GM12878 (cell line): ENCODE data around the gene ANO1. TPM values are rescaled to one million over a fixed set of nuclear protein-coding genes. Genes with fewer than 3 reads are reported as not detected.

Experiments used
- ATAC-seq: fragments of 200-7000 bp; cut with Tn5 transposase; 3 replicates; pipeline ENCODE4 v1.9.1; 2020; ENCODE audit warnings: mild to moderate bottlenecking, moderate library complexity
- BruUV-seq: library from RNA; stranded (reverse); fragments of 400-500 nt; replicated peaks from 2 replicates; lab custom pipeline; 2021; lab: Mats Ljungman, UMichigan
- CTCF ChIA-PET: fragments of 300-600 bp; sonication (Branson Sonifier 250); formaldehyde crosslinking; extraction: SDS; loops from one replicate; lab custom pipeline; 2021; ENCODE audit warnings: inconsistent platforms; lab: Yijun Ruan, JAX
- POLR2A ChIA-PET: fragments of 350-600 bp; formaldehyde crosslinking; extraction: SDS; loops from one replicate; lab custom pipeline; 2021; ENCODE audit warnings: inconsistent platforms; lab: Charles Lee
- RAD21 ChIA-PET: fragments of 300-600 bp; sonication (Branson Sonifier 250); formaldehyde crosslinking; loops from one replicate; lab custom pipeline; 2023; ENCODE audit warnings: antibody characterized with exemption; ENCODE audit not compliant: unreplicated experiment; lab: Charles Lee
- SMC1A ChIA-PET: fragments of 300-600 bp; sonication (Branson Sonifier 250); formaldehyde crosslinking; loops from one replicate; lab custom pipeline; 2023; ENCODE audit not compliant: unreplicated experiment, uncharacterized antibody; lab: Charles Lee
- DNase-seq: peaks from one replicate; pipeline ENCODE4 v3.0.0-alpha.2; 2011; ENCODE audit warnings: low read depth, low spot score
- FAIRE-seq: peaks from 3 replicates; lab custom pipeline; 2011; peaks lifted over from hg19 to GRCh38; lab: Jason Lieb, UNC
- H2AFZ ChIP-seq: 2 replicates; pipeline ENCODE4 v1.6.0; 2011; ENCODE audit warnings: low read depth, low read length, control low read depth; ENCODE audit not compliant: control insufficient read depth
- H3K27ac ChIP-seq: 2 replicates; pipeline ENCODE4 v1.5.1; 2011; ENCODE audit warnings: control low read depth; ENCODE audit not compliant: control insufficient read depth, insufficient read depth
- H3K27me3 ChIP-seq, 2 experiments: replicated peaks in 1 of 2; 2 replicates each; pipeline versions ENCODE4 v1.6.0 to v1.6.1; 2011; ENCODE audit warnings: low read length in 1 of 2; ENCODE audit not compliant: control insufficient read depth in 2 of 2, insufficient read depth in 2 of 2
- H3K36me3 ChIP-seq, 2 experiments: 2 replicates each; pipeline ENCODE4 v1.5.1; 2011; ENCODE audit warnings: low read length in 1 of 2; ENCODE audit not compliant: control insufficient read depth in 2 of 2, insufficient read depth in 2 of 2
- H3K4me1 ChIP-seq: 2 replicates; pipeline ENCODE4 v1.6.1; 2011; ENCODE audit warnings: mild to moderate bottlenecking, low read length, moderate library complexity, mixed read lengths; ENCODE audit not compliant: control insufficient read depth, insufficient read depth
- H3K4me2 ChIP-seq: 2 replicates; pipeline ENCODE4 v1.6.0; 2011; ENCODE audit warnings: control low read depth; ENCODE audit not compliant: control insufficient read depth, insufficient read depth
- H3K4me3 ChIP-seq: fragments of 200-600 bp; sonication (generic); 2 replicates; pipeline ENCODE4 v1.5.1; 2016
- H3K79me2 ChIP-seq: 2 replicates; pipeline ENCODE4 v1.6.0; 2011; ENCODE audit warnings: low read length; ENCODE audit not compliant: control insufficient read depth, insufficient read depth
- H3K9ac ChIP-seq: 2 replicates; pipeline ENCODE4 v1.8.0; 2011; ENCODE audit warnings: low read length, control low read depth, mixed read lengths; ENCODE audit not compliant: control insufficient read depth, insufficient read depth
- H3K9me3 ChIP-seq: replicated peaks from 3 replicates; pipeline ENCODE4 v1.5.1; 2011; ENCODE audit warnings: mild to moderate bottlenecking, low read length; ENCODE audit not compliant: control insufficient read depth, insufficient read depth
- H4K20me1 ChIP-seq: 2 replicates; pipeline ENCODE4 v1.6.0; 2011; ENCODE audit not compliant: control insufficient read depth, insufficient read depth
- FOXM1 ChIP-seq: IDR thresholded peaks from 2 replicates; pipeline ENCODE4 v1.6.1; 2012; ENCODE audit warnings: low read depth, mild to moderate bottlenecking, inconsistent platforms, low read length, moderate library complexity
- ZNF217 ChIP-seq: fragments of 450-650 bp; IDR thresholded peaks from 2 replicates; pipeline ENCODE4 v1.6.1; 2017; ENCODE audit warnings: antibody characterized with exemption, mild to moderate bottlenecking
- WGBS: methylation state at CpG from one replicate; pipeline ENCODE4 v1.1.6; 2016; ENCODE audit warnings: low lambda C conversion rate; ENCODE audit not compliant: insufficient replicate concordance, insufficient coverage; ENCODE audit errors: missing lambda C conversion rate; 5-methylcytosine and 5-hydroxymethylcytosine counted together
- in situ Hi-C: fragments of 300-500 bp; cut with MboI; formaldehyde crosslinking; loops from 9 replicates; pipeline ENCODE4 v1.14.3; 2018; ENCODE audit warnings: mixed read lengths
- intact Hi-C: fragments of 100-400 bp; cut with micrococcal nuclease; formaldehyde crosslinking; loops from one replicate; pipeline ENCODE4 v1.14.2; 2022; ENCODE audit not compliant: unreplicated experiment
- polyA plus RNA-seq, 11 experiments: library from polyadenylated mRNA; depleted of rRNA in 4 of 11; unstranded in 6 of 11; stranded (reverse) in 5 of 11; fragments of >200 nt; fragmentation: Nextera tagmentation in 4 of 11; fragmentation: Illumina TruSeq in 1 of 11; extraction: Ambion mirVana in 4 of 11; extraction: Trizol in 1 of 11; gene quantifications; 1 replicate in 1 of 11; 2 replicates in 10 of 11; pipeline versions ENCODE4 v1.2.1 to v1.2.3, GENCODE V29; 2011 to 2016; ENCODE audit warnings: inconsistent platforms in 2 of 11, missing spikeins in 2 of 11, low read depth in 1 of 11
- total RNA-seq, 4 experiments: library from RNA; depleted of rRNA in 3 of 4; stranded (reverse); fragments of >200 nt in 3 of 4; fragmentation: Illumina TruSeq in 1 of 4; extraction: Trizol in 1 of 4; gene quantifications; 2 replicates each; pipeline versions ENCODE4 v1.2.1 to v1.2.3, GENCODE V29; 2013 to 2021

The ANO1 gene
- total and polyA plus RNA-seq, 10 of the 15 experiments (the other 5 are each of a cell fraction or from before 2014, with no cell fraction given) = 0.01 to 0.38 (median 0.06) TPM; not detected in 7

DNA sequence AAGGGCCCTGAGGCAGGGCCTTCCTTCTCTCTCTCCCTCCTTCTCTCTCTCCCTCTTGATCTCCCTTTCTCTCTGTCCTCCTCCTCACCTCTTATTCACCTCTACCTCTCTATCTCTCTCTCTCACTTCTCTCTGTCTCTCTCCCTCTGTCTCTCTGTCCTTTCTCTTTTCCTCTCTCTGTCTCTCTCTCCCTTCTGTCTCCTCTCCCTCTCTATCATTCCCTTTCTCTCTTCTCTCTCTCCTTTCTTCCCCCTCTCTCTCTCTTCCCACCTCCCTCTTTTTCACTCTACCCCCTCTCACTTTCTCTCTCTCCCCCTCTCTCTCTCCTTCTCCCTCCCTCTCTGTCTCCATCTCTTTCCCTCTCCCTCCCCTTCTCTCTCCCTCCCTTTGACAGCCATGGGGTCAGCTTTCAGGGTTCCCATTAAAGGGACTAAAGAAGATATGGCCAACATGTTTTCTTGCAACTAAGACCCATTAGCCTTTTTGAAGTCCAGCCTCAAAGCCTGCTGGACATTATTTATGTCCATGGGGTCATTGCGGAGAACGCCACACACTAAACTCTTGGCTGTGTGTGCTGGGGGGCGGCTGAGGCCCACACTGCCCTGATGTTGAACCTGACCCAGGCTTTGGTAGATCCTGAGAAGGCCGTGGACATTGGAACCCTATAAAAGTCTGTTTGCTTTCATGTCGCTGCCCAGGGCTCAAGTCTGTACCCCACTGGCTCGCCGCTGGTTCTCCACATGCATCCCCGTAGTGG is 15.0 kb downstream of the ANO1 start:
- Histone ChIP-seq H3K27me3 (peaks cover 0 to 3% of the 10 kb centered on the region in 2 experiments; a peak in 2 of 4 replicates), H3K36me3 (no peaks in the 10 kb centered on the region), H3K4me2 (no peak overlapping the region), H3K79me2 (no peaks in the 10 kb centered on the region)
- in situ Hi-C loops = no loop called here
- WGBS = 21% methylated on average over 8 of the region's 8 CpGs
- BruUV-seq = no TSS peak
- SMC1A ChIA-PET = no interaction called here
- TF ChIP-seq ZNF217 = no peak
- TF ChIP-seq, all 136 proteins: peak for 0
- ChIA-PET RAD21 (no interaction called here), CTCF (no interaction called here), POLR2A (no interaction called here)
- Histone ChIP-seq H3K4me3 (no peak overlapping the region), H3K27ac (no peak overlapping the region), H3K9me3 (no peaks in the 10 kb centered on the region), H3K4me1 (no peaks in the 10 kb centered on the region), H4K20me1 (no peaks in the 10 kb centered on the region), H3K9ac (no peak overlapping the region), H2AFZ (no peak overlapping the region)
- no peak for FAIRE-seq
- ATAC-seq = no peak
- intact Hi-C loops = no loop called here
- no peak for DNase-seq

DNA sequence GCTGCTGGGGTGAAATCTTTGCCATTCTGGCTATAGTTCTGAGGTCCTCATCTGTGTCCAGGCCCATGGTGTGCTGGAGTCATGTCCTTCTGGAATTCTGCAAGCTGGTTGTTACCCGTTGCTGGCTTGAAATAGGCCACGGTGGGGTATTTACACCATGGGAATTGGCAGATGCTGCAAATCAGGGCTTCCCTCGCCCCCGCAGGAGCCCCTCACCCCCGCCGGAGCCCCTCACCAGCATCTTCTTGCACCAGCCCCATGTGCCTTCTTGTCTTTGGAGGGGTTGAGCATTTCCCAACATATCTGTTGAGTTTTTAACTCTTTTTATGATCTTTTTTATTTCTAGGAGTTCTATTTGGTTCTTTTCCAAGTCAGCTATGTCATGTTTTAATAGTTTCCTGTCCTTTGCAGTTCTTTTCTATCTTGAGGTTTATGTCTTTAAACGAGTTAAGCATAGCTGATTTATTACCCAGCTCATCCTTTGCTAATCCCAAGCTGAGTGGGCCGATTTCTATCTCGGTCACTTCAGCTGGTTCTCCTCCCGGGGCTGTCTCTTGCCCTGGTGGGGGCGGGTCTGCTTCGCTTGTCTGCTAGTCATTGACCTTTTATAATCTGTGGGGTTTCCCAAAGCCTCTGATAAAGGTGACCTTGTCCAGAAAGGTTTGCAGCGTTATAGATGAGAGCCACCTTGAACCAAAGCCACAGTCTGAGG is 17.6 kb downstream of the ANO1 start:
- Histone ChIP-seq H3K27me3 (peaks cover 1 to 2% of the 10 kb centered on the region in 2 experiments; a peak in 2 of 4 replicates), H3K4me1 (no peaks in the 10 kb centered on the region), H3K79me2 (no peaks in the 10 kb centered on the region), H3K4me3 (no peak overlapping the region), H2AFZ (no peak overlapping the region), H3K9me3 (no peaks in the 10 kb centered on the region), H3K36me3 (no peaks in the 10 kb centered on the region), H4K20me1 (no peaks in the 10 kb centered on the region), H3K9ac (no peak overlapping the region), H3K4me2 (no peak overlapping the region), H3K27ac (no peak overlapping the region)
- 13% methylated on average over 13 of the region's 13 CpGs for WGBS
- RAD21 ChIA-PET = no interaction called here
- POLR2A ChIA-PET = no interaction called here
- ATAC-seq (no peak), FAIRE-seq (no peak), DNase-seq (no peak)
- in situ Hi-C loops (no loop called here), intact Hi-C loops (no loop called here)
- CTCF ChIA-PET = interaction anchor here (0.6 kb wide), 1 partner anchor 346 kb away, joined by 3 read pairs; no protein-coding TSS in a partner anchor
- BruUV-seq = no TSS peak
- SMC1A ChIA-PET = no interaction called here
- no peak for TF ChIP-seq FOXM1
